SK-N-MC (cell line): Measurements from ENCODE around the gene ITGBL1.

Source experiments
- EZH2 ChIP-seq: fragments of 200-600 bp; sonication (generic); IDR thresholded peaks from one replicate; pipeline ENCODE4 v1.6.1; 2017; ENCODE audit warnings: antibody characterized with exemption
- FOXP2 ChIP-seq: optimal IDR thresholded peaks from 2 replicates; pipeline ENCODE3; 2011; ENCODE audit warnings: mild to moderate bottlenecking, moderate library complexity; ENCODE audit not compliant: insufficient read depth; ENCODE audit errors: extremely low read length, control extremely low read depth
- POLR2AphosphoS5 ChIP-seq: IDR thresholded peaks from 2 replicates; pipeline ENCODE4 v1.6.1; 2012; ENCODE audit warnings: mild to moderate bottlenecking, low read depth, low read length, borderline replicate concordance

- TF ChIP-seq POLR2AphosphoS5 (no peak), EZH2 (no peak), FOXP2 (no peak)
Observed at GRCh38 chr13:101555610-101556009, 103.1 kb downstream of the ITGBL1 start.
